GM12875 (cell line): Measurements from ENCODE around the gene TMEM213.

ENCODE experiments used
- H3K4me3 ChIP-seq: one replicate; pipeline ENCODE4 v1.5.1; 2011; ENCODE audit warnings: low read depth, low read length, control low read depth
- CTCF ChIP-seq: IDR thresholded peaks from 2 replicates; pipeline ENCODE4 v1.5.1; 2011; ENCODE audit warnings: low read depth, mild to moderate bottlenecking, control low read depth, inconsistent platforms, low read length, moderate library complexity, borderline replicate concordance; ENCODE audit not compliant: insufficient read depth

TMEM213 gene, protein sequence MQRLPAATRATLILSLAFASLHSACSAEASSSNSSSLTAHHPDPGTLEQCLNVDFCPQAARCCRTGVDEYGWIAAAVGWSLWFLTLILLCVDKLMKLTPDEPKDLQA

GRCh38 chr7:138797715-138798320, at the start of gene TMEM213, which contains the start of gene ATP6V0A4:
Gene TMEM213 (plus strand): TSS chr7:138797994. CDS start chr7:138798105, 111 bp downstream.
Gene ATP6V0A4 (minus strand): TSS chr7:138798196. CDS start chr7:138771247, 26,949 bp downstream.
- TF ChIP-seq CTCF: no peak
- H3K4me3 ChIP-seq: no peak within 1 kb of the TSS

DNA sequence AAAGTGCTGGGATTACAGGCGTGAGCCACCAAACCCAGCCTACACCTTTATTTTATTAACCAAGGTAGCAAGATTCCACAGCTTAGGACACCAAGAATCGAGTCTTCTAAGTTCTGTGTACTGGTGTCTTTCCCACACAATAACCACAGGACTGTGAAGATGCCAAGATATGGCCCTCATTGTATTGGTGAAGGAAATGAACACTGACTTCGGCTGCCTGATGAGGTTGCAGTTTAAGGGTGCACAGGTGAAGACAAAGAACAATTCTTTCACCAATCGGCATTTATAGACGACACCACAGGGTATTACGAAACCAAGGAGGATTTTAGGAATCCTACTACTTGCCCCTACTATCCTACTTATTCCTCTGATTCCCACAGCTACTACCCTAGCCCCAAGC, 49.1 kb upstream of the TMEM213 start:
- H3K4me3 ChIP-seq: no peak overlapping the region
- TF ChIP-seq CTCF: no peak

DNA sequence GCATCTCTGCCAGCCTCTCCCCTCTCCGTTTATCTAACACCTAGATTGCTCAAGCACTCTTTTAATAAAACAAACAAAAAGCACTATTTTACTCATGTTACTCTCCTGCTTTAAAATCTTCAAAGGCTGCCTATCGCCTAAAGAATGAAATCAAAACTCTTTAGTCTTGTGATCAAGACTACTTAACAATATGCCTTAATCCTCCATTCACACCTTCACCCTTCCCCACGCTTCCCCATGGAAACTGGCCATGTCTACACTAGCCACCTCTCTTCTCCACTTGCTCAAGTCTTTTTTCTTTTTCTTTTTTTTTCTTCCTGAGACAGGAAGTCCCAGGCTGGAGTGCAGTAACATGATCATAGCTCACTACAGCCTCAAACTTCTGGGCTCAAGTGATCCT, 47.8 kb upstream of the TMEM213 start:
- no peak overlapping the region for H3K4me3 ChIP-seq
- no peak for TF ChIP-seq CTCF

- H3K4me3 ChIP-seq: no peak overlapping the region
- TF ChIP-seq CTCF: no peak
Observed at GRCh38 chr7:138750473-138750872, 47.3 kb upstream of the TMEM213 start.

GRCh38 chr7:138750901-138751464, 46.8 kb upstream of the TMEM213 start:
- H3K4me3 ChIP-seq: no peak overlapping the region
- no peak for TF ChIP-seq CTCF

DNA sequence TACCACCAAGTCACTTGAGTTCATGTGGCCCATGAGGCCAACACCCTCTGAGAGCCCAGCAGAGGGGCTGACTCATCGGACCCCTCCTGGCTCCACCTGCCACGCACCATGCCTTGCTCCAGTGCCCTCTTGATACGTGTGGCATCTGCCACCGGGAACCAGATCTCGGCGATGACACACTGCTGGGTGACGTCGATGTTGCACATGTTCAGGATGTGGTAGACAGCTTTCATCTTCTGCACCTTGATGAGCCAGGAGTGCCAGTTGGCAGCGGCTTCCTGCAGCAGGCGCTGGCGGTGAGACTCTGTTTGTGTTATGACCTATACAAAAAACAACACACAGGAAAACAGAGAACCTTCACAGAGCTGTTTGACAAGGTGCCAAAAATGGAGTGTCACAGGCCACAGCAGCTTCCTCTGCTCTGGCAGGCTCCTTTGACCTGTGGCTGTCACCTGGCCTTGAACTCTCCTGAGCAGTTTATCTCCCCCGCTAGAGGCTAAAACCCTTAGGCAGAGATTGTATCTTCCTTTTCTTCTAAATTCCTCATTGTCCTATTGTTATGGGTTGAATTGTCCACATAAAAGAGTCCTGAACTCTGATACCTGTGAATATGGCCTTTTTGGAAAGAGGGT, 45.2 kb upstream of the TMEM213 start:
- no peak for TF ChIP-seq CTCF
- H3K4me3 ChIP-seq: no peak overlapping the region
